ENCODE measurements around the gene ACAT2.
A peak's percentile ranks its signal among the peaks of the same experiment; 100 is the strongest.

The ACAT2 gene

DNA sequence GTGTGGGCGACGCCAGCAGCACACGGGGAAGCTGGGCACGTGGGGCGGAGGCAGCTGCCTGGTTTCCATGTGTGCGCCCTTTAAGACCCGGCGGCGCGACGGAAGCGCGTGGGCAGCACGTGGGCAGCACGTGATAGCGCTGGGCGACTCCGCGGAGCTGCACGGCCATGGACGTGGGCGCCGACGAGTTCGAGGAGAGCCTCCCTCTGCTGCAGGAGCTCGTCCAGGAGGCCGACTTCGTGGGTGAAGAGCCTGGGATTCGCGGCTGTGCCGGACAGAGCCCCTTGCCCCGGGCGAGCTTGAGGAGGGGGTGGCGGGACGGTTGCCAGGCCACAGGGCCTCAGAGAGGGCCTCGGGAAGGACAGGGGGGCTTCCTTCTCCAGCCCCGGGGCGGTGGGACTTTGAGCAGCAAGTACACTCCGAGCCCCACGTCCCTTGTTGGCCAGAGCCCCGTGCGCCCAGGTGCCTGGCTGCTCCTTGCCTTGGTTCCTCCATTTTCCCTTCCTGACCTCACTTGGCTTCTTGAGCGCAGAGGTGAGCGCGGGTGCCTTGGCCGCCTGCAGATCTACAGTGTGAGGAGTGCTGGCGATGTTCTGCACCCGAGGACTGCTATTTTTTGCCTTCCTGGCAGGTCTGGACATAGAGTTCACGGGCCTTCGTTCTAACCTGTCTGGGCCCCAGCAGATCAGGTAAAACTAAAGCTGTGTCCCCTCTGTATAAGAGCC is 38.5 kb downstream of the ACAT2 start, which contains the start of gene PNLDC1:
PNLDC1 (plus strand) TSS at position 136 of the 725 bp plus-strand sequence; CDS start at position 168, 32 bp downstream.
- TF ChIP-seq, protein P1, sequence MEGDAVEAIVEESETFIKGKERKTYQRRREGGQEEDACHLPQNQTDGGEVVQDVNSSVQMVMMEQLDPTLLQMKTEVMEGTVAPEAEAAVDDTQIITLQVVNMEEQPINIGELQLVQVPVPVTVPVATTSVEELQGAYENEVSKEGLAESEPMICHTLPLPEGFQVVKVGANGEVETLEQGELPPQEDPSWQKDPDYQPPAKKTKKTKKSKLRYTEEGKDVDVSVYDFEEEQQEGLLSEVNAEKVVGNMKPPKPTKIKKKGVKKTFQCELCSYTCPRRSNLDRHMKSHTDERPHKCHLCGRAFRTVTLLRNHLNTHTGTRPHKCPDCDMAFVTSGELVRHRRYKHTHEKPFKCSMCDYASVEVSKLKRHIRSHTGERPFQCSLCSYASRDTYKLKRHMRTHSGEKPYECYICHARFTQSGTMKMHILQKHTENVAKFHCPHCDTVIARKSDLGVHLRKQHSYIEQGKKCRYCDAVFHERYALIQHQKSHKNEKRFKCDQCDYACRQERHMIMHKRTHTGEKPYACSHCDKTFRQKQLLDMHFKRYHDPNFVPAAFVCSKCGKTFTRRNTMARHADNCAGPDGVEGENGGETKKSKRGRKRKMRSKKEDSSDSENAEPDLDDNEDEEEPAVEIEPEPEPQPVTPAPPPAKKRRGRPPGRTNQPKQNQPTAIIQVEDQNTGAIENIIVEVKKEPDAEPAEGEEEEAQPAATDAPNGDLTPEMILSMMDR (IDR thresholded peaks at IDR 0.05; ENCODE audit: extremely low read depth, insufficient read depth, missing control alignments), result no peak
- DNase-seq (ENCODE audit: low spot score), result no peak
- in situ Hi-C loops (cut with MboI; ENCODE audit: low pct_unique_long_range_greater_than_20kb, low sequenced_read_pairs, unreplicated experiment), result no loop called here

DNA sequence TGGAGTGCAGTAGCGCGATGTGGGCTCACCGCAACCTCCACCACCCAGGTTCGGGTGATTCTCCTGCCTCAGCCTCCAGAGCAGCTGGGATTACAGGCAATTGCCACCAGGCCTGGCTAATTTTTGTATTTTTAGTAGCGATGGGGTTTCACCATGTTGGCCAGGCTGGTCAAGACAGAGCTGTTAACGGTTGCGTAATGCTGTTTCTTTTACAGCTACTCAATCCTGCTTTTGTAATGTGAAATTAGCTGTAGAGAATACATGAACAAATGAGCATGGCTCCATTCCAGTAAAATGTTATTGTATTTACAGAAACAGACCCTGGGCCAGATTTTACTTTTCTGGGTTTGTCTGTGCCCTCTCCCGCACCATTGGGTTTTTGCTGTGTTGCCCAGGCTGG is 40.1 kb downstream of the ACAT2 start:
- no peak for DNase-seq (ENCODE audit: low spot score)
- TF ChIP-seq, protein P1 (IDR thresholded peaks at IDR 0.05; ENCODE audit: extremely low read depth, insufficient read depth, missing control alignments), result no peak
- in situ Hi-C loops (cut with MboI; ENCODE audit: low pct_unique_long_range_greater_than_20kb, low sequenced_read_pairs, unreplicated experiment), result no loop called here

DNA sequence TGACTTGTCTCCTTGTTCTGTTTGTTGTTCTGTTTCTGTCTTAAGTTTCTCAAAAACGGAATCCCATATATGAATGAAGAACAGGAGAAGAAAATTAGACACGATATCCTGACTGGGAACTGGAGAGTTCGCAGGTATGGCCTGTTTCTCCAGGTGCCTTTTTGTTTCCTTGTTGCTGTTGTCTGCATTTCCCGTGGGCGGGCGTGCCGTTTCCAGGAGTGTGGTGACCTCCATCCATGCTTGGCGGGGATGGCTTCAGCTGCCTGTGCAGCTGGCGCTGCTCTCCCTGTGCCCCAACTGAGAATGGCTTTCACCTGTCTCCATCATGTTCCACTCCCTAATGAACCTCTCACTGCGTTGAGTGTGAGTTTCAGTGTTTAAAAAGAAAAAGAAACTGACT is 42.7 kb downstream of the ACAT2 start:
- TF ChIP-seq, protein P1 (IDR thresholded peaks at IDR 0.05; ENCODE audit: extremely low read depth, insufficient read depth, missing control alignments), result no peak
- in situ Hi-C loops (cut with MboI; ENCODE audit: low pct_unique_long_range_greater_than_20kb, low sequenced_read_pairs, unreplicated experiment), result no loop called here
- no peak for DNase-seq (ENCODE audit: low spot score)

DNA sequence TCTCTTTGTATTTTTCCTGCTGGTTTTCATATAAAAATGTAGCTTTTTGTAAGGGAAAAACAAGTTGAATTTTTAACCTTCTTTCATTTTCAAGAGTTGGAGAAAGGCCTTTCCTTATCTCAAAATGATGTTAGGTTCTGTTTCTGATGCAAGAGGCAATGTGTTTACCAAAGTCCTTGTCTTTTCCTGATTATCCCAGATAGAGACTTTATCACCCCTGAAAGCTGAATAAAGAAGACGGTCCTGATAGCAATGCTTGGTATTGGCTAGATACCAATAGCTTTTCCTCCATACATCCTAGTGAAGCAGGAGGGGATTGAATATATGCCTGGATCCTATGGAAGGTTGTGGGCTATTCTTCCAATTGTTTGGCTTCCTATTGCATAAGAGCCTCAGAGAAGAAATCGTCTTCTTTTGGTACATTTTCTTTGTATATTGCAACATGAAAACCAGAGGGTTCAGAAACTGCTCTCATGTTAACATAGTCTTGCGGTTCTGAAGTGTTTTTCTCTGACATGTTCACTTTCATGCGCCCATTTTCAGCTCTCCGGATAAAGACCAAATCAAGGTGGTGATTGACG is 43.7 kb downstream of the ACAT2 start:
- in situ Hi-C loops (cut with MboI; ENCODE audit: low pct_unique_long_range_greater_than_20kb, low sequenced_read_pairs, unreplicated experiment), result no loop called here
- peak; percentile 7 for DNase-seq (ENCODE audit: low spot score)
- TF ChIP-seq, protein P1 (IDR thresholded peaks at IDR 0.05; ENCODE audit: extremely low read depth, insufficient read depth, missing control alignments), result no peak

DNA sequence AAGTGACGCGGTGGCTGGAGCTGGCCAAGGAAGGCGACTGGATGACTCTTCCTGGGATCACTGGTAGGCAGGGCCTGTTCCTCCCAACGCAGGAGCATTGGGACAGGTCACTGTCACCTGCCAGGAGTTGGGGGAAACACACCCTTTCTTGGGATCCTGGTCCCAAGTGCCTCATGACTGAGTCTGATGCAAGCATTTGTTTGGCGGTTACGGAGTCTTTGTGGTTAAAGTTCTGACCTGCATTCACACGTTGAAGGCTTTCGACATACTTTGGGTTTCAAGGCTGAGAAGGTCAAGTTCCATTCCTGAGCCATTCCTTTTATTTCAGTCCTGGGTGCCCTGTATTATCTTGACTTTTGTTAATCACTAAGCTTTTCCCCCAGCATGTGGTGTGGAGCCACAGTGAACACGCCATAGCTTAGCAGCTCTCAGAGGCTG is 44.2 kb downstream of the ACAT2 start:
- TF ChIP-seq, protein P1 (IDR thresholded peaks at IDR 0.05; ENCODE audit: extremely low read depth, insufficient read depth, missing control alignments), result no peak

DNA sequence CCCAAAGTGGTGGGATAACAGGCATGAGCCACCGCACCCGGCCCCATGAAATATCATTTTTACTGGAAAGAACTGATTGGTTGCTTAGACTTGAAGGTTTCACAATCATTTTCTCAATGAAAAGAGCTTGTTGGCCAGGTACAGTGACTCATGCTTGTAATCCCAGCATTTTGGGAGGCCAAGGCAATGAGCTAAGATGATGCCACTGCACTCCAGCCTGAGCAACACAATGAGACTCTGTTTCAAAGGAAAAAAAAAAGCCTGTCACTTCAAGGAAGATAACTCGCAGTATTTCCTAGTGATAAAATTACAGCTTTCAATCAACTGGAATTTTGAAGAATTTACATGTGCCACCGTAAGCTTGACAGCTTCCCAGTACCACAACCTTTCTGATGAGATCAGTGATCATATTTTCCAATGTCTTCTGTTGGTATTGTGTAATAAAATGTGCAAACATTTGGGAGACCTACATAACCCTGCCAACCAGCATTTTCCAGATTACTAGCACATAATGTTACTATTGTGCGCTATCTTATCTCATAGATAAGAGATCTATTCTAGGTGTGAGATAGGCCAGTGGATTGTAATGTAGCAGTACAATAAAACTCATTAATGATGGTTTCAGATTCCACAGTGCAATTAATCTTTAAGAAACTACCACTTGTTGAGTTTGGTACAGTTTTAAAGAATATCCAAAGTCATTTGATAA is 45.5 kb downstream of the ACAT2 start:
- in situ Hi-C loops (cut with MboI; ENCODE audit: low pct_unique_long_range_greater_than_20kb, low sequenced_read_pairs, unreplicated experiment), result no loop called here
- TF ChIP-seq, protein P1 (IDR thresholded peaks at IDR 0.05; ENCODE audit: extremely low read depth, insufficient read depth, missing control alignments), result no peak

More for the DNA sequence above, 44.2 kb downstream of the ACAT2 start:
- no peak for DNase-seq (ENCODE audit: low spot score)
- in situ Hi-C loops (cut with MboI; ENCODE audit: low pct_unique_long_range_greater_than_20kb, low sequenced_read_pairs, unreplicated experiment), result no loop called here

More for the DNA sequence above, 45.5 kb downstream of the ACAT2 start:
- no peak for DNase-seq (ENCODE audit: low spot score)
